SK-N-MC (cell line): ENCODE results near the gene POLD1.
"Not testable (repeated sequence)": the region's sequence is repeated elsewhere in the genome, so short reads cannot be mapped to it uniquely, and the experiment has no call there.

Experiments used
- EZH2 ChIP-seq: fragments of 200-600 bp; sonication (generic); IDR thresholded peaks from one replicate; pipeline ENCODE4 v1.6.1; 2017; ENCODE audit warnings: antibody characterized with exemption
- FOXP2 ChIP-seq: optimal IDR thresholded peaks from 2 replicates; pipeline ENCODE3; 2011; ENCODE audit warnings: mild to moderate bottlenecking, moderate library complexity; ENCODE audit not compliant: insufficient read depth; ENCODE audit errors: extremely low read length, control extremely low read depth

DNA sequence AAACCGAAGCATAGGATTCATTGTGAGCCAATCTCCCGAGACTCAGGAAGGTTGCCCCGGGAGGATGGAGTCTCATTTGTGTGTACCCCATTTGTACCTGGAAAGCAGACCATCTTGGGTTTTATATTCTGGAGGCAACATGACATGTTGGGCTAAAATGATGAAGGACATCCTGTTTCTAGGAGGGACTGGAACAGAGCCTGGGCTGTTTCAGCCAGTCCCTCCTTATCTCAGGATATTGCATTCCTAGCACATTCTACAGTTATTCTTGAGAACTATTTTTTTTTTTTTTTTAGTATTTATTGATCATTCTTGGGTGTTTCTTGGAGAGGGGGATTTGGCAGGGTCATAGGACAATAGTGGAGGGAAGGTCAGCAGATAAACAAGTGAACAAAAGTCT lies 6.1 kb downstream of the POLD1 start:
- TF ChIP-seq EZH2, FOXP2: not testable (repeated sequence)
